NCI-H2029 (cell line): ENCODE measurements around the gene VIPAS39.

Source experiments
- DNase-seq: peaks from one replicate; lab custom pipeline; 2025; lab: John Stamatoyannopoulos, UW

Gene VIPAS39

GRCh38 chr14:77406086-77406485 lies 51.3 kb downstream of the VIPAS39 start:
- DNase-seq: no peak

- no peak for DNase-seq
These were observed 53.6 kb downstream of the VIPAS39 start for GRCh38 chr14:77403768-77404167.

GRCh38 chr14:77400216-77400615 lies 57.2 kb downstream of the VIPAS39 start:
- DNase-seq: no peak

GRCh38 chr14:77390188-77390587 lies 67.2 kb downstream of the VIPAS39 start:
- DNase-seq: no peak

GRCh38 chr14:77378701-77379100 lies 78.7 kb downstream of the VIPAS39 start:
- DNase-seq: no peak

GRCh38 chr14:77377502-77377844 lies 79.9 kb downstream of the VIPAS39 start:
- DNase-seq: no peak

- DNase-seq: peak; percentile 41
These were observed 80.5 kb downstream of the VIPAS39 start, which contains the start of the genes SAMD15 and TMED8 for GRCh38 chr14:77376771-77377501. SAMD15 (plus strand) TSS chr14:77377379; CDS start chr14:77377419, 40 bp downstream. TMED8 (minus strand) TSS chr14:77377094; CDS start chr14:77377053, 41 bp downstream.
